PC-9 (cell line): ENCODE data around the gene FGF14. TPM values are rescaled to one million over a fixed set of nuclear protein-coding genes. Genes with fewer than 3 reads are reported as not detected.

Experiments used
- BruUV-seq: library from RNA; stranded (reverse); fragments of 400-500 nt; replicated peaks from 2 replicates; lab custom pipeline; 2021; lab: Mats Ljungman, UMichigan
- CTCF ChIA-PET: fragments of 300-600 bp; sonication (Branson Sonifier 250); formaldehyde crosslinking; loops from one replicate; lab custom pipeline; 2022; ENCODE audit warnings: antibody characterized with exemption; lab: Charles Lee
- POLR2A ChIA-PET: fragments of 300-600 bp; sonication (Branson Sonifier 250); formaldehyde crosslinking; loops from one replicate; lab custom pipeline; 2022; ENCODE audit warnings: antibody characterized with exemption; ENCODE audit not compliant: unreplicated experiment; lab: Charles Lee
- DNase-seq, 2 experiments: peaks; one replicate each; pipeline versions ENCODE4 v3.0.0 to v3.0.0-alpha.2; 2015 to 2022; ENCODE audit warnings: mixed read lengths in 1 of 2
- H2AFZ ChIP-seq: fragments of 200-600 bp; sonication (generic); 2 replicates; pipeline ENCODE4 v1.8.1; 2017; ENCODE audit warnings: antibody characterized with exemption
- H3F3A ChIP-seq: fragments of 200-600 bp; sonication (generic); 2 replicates; pipeline ENCODE4 v1.8.1; 2017; ENCODE audit warnings: antibody characterized with exemption, mild to moderate bottlenecking, low read depth; ENCODE audit not compliant: insufficient read depth
- H3K27ac ChIP-seq: fragments of 200-600 bp; sonication (generic); 2 replicates; pipeline ENCODE4 v1.6.1; 2016; ENCODE audit warnings: mixed run types
- H3K27me3 ChIP-seq: fragments of 200-600 bp; sonication (generic); 2 replicates; pipeline ENCODE4 v1.6.1; 2016; ENCODE audit warnings: low read depth, mixed run types; ENCODE audit not compliant: insufficient read depth
- H3K36me3 ChIP-seq: fragments of 200-600 bp; sonication (generic); 2 replicates; pipeline ENCODE4 v1.6.1; 2016; ENCODE audit warnings: low read depth, mixed run types
- H3K4me1 ChIP-seq: fragments of 200-600 bp; sonication (generic); replicated peaks from 2 replicates; pipeline ENCODE4 v1.6.1; 2016; ENCODE audit warnings: mixed run types; ENCODE audit not compliant: insufficient read depth
- H3K4me2 ChIP-seq: fragments of 200-600 bp; sonication (generic); 2 replicates; pipeline ENCODE4 v1.6.1; 2017; ENCODE audit warnings: mixed run types
- H3K4me3 ChIP-seq: fragments of 200-600 bp; sonication (generic); 2 replicates; pipeline ENCODE4 v1.6.1; 2016; ENCODE audit warnings: mixed run types
- H3K79me2 ChIP-seq: fragments of 200-600 bp; sonication (generic); 2 replicates; pipeline ENCODE4 v1.6.1; 2017; ENCODE audit warnings: low read depth, mixed run types
- H3K9me2 ChIP-seq: fragments of 200-600 bp; sonication (generic); 2 replicates; pipeline ENCODE4 v1.8.1; 2017; ENCODE audit warnings: mild to moderate bottlenecking; ENCODE audit not compliant: insufficient read depth
- H3K9me3 ChIP-seq: fragments of 200-600 bp; sonication (generic); 2 replicates; pipeline ENCODE4 v1.8.1; 2016; ENCODE audit warnings: low read depth; ENCODE audit not compliant: insufficient read depth
- H4K20me1 ChIP-seq: fragments of 200-600 bp; sonication (generic); 2 replicates; pipeline ENCODE4 v1.8.1; 2017; ENCODE audit not compliant: insufficient read depth
- EZH2 ChIP-seq: fragments of 200-600 bp; sonication (generic); IDR thresholded peaks from 2 replicates; pipeline ENCODE4 v1.8.0; 2017; ENCODE audit warnings: antibody characterized with exemption, low read depth
- intact Hi-C: fragments of 100-400 bp; cut with micrococcal nuclease; formaldehyde crosslinking; loops from one replicate; pipeline ENCODE4 v1.10.0; 2022; ENCODE audit not compliant: unreplicated experiment
- total RNA-seq: library from RNA; stranded (reverse); gene quantifications from 2 replicates; pipeline ENCODE4 v1.2.3, GENCODE V29; 2021
- TF ChIP-seq, protein P1 (sequence below): fragments of 200-600 bp; sonication (generic); conservative IDR thresholded peaks from 2 replicates; pipeline ENCODE4 v1.6.1; 2017; ENCODE audit warnings: mixed run types, antibody characterized with exemption, mild to moderate bottlenecking, moderate library complexity

FGF14 gene
- total RNA-seq, 1 experiment from 2014 or later: not detected

DNA sequence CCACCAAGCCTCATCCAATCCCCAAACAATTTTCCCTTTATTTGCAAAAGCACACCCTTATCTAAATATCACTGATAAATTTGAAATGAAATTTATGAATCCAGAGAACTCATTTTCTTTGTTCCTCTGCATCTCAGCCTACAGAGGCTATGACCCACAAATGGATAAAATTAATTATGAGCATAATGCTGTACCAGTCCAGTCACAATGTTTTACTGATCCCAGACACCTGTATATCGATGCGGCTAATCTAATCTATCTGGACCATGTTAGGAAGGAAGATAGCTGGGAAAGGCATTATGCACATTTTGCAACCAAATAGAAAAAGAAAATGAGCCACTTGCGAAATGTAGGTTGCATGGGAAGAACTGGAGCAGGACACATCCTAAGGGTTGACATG lies 150.0 kb downstream of the FGF14 start:
- BruUV-seq: no TSS peak
- no peaks in the 10 kb centered on the region for H3K9me2 ChIP-seq
- intact Hi-C loops: no loop called here
- TF ChIP-seq, protein P1, sequence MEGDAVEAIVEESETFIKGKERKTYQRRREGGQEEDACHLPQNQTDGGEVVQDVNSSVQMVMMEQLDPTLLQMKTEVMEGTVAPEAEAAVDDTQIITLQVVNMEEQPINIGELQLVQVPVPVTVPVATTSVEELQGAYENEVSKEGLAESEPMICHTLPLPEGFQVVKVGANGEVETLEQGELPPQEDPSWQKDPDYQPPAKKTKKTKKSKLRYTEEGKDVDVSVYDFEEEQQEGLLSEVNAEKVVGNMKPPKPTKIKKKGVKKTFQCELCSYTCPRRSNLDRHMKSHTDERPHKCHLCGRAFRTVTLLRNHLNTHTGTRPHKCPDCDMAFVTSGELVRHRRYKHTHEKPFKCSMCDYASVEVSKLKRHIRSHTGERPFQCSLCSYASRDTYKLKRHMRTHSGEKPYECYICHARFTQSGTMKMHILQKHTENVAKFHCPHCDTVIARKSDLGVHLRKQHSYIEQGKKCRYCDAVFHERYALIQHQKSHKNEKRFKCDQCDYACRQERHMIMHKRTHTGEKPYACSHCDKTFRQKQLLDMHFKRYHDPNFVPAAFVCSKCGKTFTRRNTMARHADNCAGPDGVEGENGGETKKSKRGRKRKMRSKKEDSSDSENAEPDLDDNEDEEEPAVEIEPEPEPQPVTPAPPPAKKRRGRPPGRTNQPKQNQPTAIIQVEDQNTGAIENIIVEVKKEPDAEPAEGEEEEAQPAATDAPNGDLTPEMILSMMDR: no peak
- TF ChIP-seq EZH2: no peak
- H3K4me2 ChIP-seq: no peak overlapping the region
- H3K4me1 ChIP-seq: no peaks in the 10 kb centered on the region
- no peak overlapping the region for H3K4me3 ChIP-seq
- no peaks in the 10 kb centered on the region for H3K36me3 ChIP-seq
- no peak overlapping the region for H2AFZ ChIP-seq
- ChIA-PET POLR2A (no interaction called here), CTCF (no interaction called here)
- no peak overlapping the region for H3K27ac ChIP-seq
- H4K20me1 ChIP-seq: no peaks in the 10 kb centered on the region
- DNase-seq: no peak
- H3K79me2 ChIP-seq: no peaks in the 10 kb centered on the region
- H3K9me3 ChIP-seq: no peaks in the 10 kb centered on the region
- no peaks in the 10 kb centered on the region for H3K27me3 ChIP-seq
- no peaks in the 10 kb centered on the region for H3F3A ChIP-seq

DNA sequence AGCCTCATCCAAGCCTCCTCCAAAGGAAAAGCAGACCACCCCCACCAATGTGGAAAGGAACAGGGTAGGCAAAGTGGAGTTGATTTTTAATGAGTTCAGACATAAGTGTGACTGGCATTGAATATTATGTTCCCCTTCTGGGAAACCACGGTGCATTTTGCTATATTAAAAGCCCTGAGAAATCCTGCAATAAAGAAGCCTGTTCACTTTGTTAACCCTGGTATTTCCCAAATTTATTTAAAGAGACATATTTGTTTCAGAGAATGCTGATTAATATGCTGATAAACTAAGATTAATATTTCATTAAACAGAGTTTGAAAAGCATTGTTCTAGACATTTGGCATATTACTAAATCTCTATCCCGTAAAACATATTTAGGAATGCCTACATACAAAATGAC lies 151.4 kb downstream of the FGF14 start:
- POLR2A ChIA-PET: no interaction called here
- CTCF ChIA-PET: no interaction called here

DNA sequence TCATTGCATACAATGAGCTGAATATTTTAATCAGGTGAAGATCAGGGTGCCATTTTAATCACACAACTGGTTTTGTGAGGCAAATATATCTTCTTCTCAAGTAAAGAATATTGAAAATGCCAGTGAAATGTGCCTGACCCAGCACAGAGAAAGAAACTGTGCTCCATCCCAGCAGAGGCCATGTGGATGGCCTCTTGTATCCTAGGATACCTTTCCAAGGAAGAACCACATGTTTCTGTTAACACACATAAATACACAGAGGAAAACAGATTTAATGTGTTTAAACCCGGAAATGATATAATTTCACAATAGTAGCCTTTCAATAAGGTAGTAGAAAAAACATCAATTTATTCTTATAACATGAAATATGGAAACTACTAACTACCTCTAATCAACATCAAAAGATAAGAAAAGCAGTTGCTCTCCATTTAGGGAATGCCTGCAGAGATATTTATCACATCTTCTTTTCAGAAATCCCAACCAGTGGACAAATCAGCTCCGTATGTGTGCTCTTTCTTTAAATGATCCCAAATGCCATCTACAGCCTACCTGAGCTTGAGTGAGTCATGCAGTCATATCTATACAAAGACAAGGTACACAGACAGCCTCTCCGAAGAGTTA lies 157.1 kb downstream of the FGF14 start:
- Histone ChIP-seq H3K27ac (no peak overlapping the region), H3K9me2 (no peaks in the 10 kb centered on the region; the same call in 1 of the 2 replicates), H3F3A (no peaks in the 10 kb centered on the region), H3K79me2 (no peaks in the 10 kb centered on the region), H3K4me2 (no peak overlapping the region), H3K4me1 (no peaks in the 10 kb centered on the region), H4K20me1 (no peaks in the 10 kb centered on the region), H3K4me3 (no peak overlapping the region), H3K9me3 (no peaks in the 10 kb centered on the region), H3K27me3 (peaks cover 17% of the 10 kb centered on the region; the same call in 1 of the 2 replicates), H3K36me3 (no peaks in the 10 kb centered on the region), H2AFZ (no peak overlapping the region)
- DNase-seq: no peak
- TF ChIP-seq, protein P1: no peak
- no peak for TF ChIP-seq EZH2
- intact Hi-C loops: no loop called here
- BruUV-seq: no TSS peak
- ChIA-PET POLR2A (no interaction called here), CTCF (no interaction called here)

More for the DNA sequence above, 151.4 kb downstream of the FGF14 start:
- DNase-seq: no peak
- Histone ChIP-seq H3K9me2 (no peaks in the 10 kb centered on the region), H3K4me2 (no peak overlapping the region), H3K4me1 (no peaks in the 10 kb centered on the region), H3K4me3 (no peak overlapping the region), H3K9me3 (no peaks in the 10 kb centered on the region), H3F3A (no peaks in the 10 kb centered on the region), H3K36me3 (no peaks in the 10 kb centered on the region), H3K27ac (no peak overlapping the region), H2AFZ (no peak overlapping the region), H4K20me1 (no peaks in the 10 kb centered on the region), H3K79me2 (no peaks in the 10 kb centered on the region), H3K27me3 (no peaks in the 10 kb centered on the region)
- no peak for TF ChIP-seq EZH2
- TF ChIP-seq, protein P1: no peak
- BruUV-seq: no TSS peak
- intact Hi-C loops: no loop called here
